Astrocyte (in vitro differentiated cells and primary cell): ENCODE results near the gene SMOC2.

ENCODE experiments used
- EZH2 ChIP-seq: IDR thresholded peaks from 2 replicates; pipeline ENCODE4 v1.6.1; 2012; ENCODE audit warnings: mild to moderate bottlenecking, low read length, inconsistent platforms; ENCODE audit not compliant: insufficient read depth
- TF ChIP-seq, protein P1 (sequence below): IDR thresholded peaks from 2 replicates; pipeline ENCODE4 v1.5.1; 2011; ENCODE audit warnings: low read depth, mild to moderate bottlenecking, inconsistent platforms, low read length, moderate library complexity; ENCODE audit not compliant: insufficient read depth

DNA sequence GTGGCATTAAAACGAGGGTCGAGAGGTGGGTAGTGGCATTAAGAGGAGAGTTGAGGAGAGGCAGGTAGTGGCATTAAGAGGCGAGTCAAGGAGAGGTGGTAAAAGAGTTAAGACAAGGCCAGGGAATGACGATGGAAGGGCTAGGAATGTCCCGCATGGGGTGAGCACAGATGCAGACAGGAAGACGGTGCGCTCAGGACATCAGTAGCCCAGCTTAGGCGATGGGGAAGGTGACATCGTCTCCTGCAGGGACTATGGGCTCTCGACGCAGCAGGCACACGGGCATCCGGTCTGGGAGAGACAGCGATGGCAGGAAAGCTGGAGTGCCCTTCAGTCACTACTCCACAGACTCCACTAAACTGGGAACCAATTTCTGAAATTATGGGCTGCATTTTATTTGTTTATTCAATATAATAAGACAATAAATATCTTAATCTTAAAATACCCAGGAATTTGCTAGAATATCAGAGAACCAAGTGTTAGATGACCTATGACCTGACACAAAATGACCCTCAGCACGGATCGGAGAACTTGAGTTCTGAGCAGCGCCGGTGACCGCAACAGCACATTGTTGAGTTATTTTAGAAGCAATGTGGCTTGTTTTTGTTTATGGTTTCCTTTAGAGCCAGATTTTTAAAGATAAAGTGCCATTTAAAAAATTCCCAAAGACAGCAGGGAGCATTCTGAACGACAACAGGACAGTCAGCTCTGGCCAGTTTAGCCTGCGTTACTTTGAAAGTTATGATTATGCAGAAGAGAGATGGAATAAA lies 177.7 kb downstream of the SMOC2 start:
- TF ChIP-seq, protein P1, sequence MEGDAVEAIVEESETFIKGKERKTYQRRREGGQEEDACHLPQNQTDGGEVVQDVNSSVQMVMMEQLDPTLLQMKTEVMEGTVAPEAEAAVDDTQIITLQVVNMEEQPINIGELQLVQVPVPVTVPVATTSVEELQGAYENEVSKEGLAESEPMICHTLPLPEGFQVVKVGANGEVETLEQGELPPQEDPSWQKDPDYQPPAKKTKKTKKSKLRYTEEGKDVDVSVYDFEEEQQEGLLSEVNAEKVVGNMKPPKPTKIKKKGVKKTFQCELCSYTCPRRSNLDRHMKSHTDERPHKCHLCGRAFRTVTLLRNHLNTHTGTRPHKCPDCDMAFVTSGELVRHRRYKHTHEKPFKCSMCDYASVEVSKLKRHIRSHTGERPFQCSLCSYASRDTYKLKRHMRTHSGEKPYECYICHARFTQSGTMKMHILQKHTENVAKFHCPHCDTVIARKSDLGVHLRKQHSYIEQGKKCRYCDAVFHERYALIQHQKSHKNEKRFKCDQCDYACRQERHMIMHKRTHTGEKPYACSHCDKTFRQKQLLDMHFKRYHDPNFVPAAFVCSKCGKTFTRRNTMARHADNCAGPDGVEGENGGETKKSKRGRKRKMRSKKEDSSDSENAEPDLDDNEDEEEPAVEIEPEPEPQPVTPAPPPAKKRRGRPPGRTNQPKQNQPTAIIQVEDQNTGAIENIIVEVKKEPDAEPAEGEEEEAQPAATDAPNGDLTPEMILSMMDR: no peak
- TF ChIP-seq EZH2: no peak
